GM08714 (cell line): ENCODE measurements around the gene C3orf22.
"Not testable (repeated sequence)": the region's sequence is repeated elsewhere in the genome, so short reads cannot be mapped to it uniquely, and the experiment has no call there.

ENCODE experiments used
- H3K4me3 ChIP-seq: fragments of 200-500 bp; sonication (Bioruptor generic); 2 replicates; pipeline ENCODE4 v1.5.1; 2014; ENCODE audit warnings: mild to moderate bottlenecking, low read length, inconsistent platforms
- ZNF274 ChIP-seq: IDR thresholded peaks from 2 replicates; pipeline ENCODE4 v1.6.1; 2012; ENCODE audit warnings: mild to moderate bottlenecking, low read depth, low read length

The C3orf22 gene

GRCh38 chr3:126542340-126543241, 16.1 kb downstream of the C3orf22 start:
- TF ChIP-seq ZNF274 = no peak
- H3K4me3 ChIP-seq = no peak overlapping the region

- no peak overlapping the region for H3K4me3 ChIP-seq
- no peak for TF ChIP-seq ZNF274
These were observed 16.9 kb downstream of the C3orf22 start for GRCh38 chr3:126541628-126542339.

GRCh38 chr3:126540951-126541627, 17.6 kb downstream of the C3orf22 start:
- no peak for TF ChIP-seq ZNF274
- H3K4me3 ChIP-seq = no peak overlapping the region

GRCh38 chr3:126540342-126540849, 18.3 kb downstream of the C3orf22 start:
- H3K4me3 ChIP-seq = no peak overlapping the region

GRCh38 chr3:126539558-126540250, 19.0 kb downstream of the C3orf22 start:
- TF ChIP-seq ZNF274 = no peak
- no peak overlapping the region for H3K4me3 ChIP-seq

More at GRCh38 chr3:126540342-126540849, 18.3 kb downstream of the C3orf22 start:
- no peak for TF ChIP-seq ZNF274

GRCh38 chr3:126538966-126539365, 19.8 kb downstream of the C3orf22 start:
- H3K4me3 ChIP-seq = no peak overlapping the region
- TF ChIP-seq ZNF274 = no peak

- TF ChIP-seq ZNF274 = no peak
- H3K4me3 ChIP-seq = no peak overlapping the region
These were observed 20.4 kb downstream of the C3orf22 start for GRCh38 chr3:126538316-126538715.

- H3K4me3 ChIP-seq = no peak overlapping the region
- TF ChIP-seq ZNF274 = no peak
These were observed 20.9 kb downstream of the C3orf22 start for GRCh38 chr3:126537730-126538281.

- no peak for TF ChIP-seq ZNF274
- no peak overlapping the region for H3K4me3 ChIP-seq
These were observed 21.5 kb downstream of the C3orf22 start for GRCh38 chr3:126537116-126537729.

- no peak for TF ChIP-seq ZNF274
- H3K4me3 ChIP-seq = no peak overlapping the region
These were observed 22.6 kb downstream of the C3orf22 start for GRCh38 chr3:126536126-126536525.

- H3K4me3 ChIP-seq = no peak overlapping the region
- no peak for TF ChIP-seq ZNF274
These were observed 23.1 kb downstream of the C3orf22 start for GRCh38 chr3:126535636-126536035.

GRCh38 chr3:126534716-126535115, 24.0 kb downstream of the C3orf22 start:
- H3K4me3 ChIP-seq = not testable (repeated sequence)

GRCh38 chr3:126533506-126533905, 25.2 kb downstream of the C3orf22 start:
- H3K4me3 ChIP-seq = no peak overlapping the region
- no peak for TF ChIP-seq ZNF274
